Fibroblast of lung (primary cell): ENCODE measurements around the gene SPSB1. TPM values are rescaled to one million over a fixed set of nuclear protein-coding genes. Genes with fewer than 3 reads are reported as not detected.

ENCODE experiments used
- DNase-seq, 2 donors: peaks; one replicate each; pipeline versions ENCODE4 v3.0.0 to v3.0.0-alpha.2; 2010; ENCODE audit warnings: low read depth in 2 of 2
- H2AFZ ChIP-seq: 2 replicates; pipeline ENCODE4 v1.5.1; 2012; ENCODE audit warnings: low read length, control low read depth, inconsistent platforms
- H3K27ac ChIP-seq: 2 replicates; pipeline ENCODE4 v1.5.1; 2011; ENCODE audit warnings: low read length, control low read depth; ENCODE audit not compliant: insufficient read depth
- H3K27me3 ChIP-seq: 2 replicates; pipeline ENCODE4 v1.5.1; 2011; ENCODE audit warnings: mild to moderate bottlenecking, low read length; ENCODE audit not compliant: control insufficient read depth, insufficient read depth
- H3K36me3 ChIP-seq: 2 replicates; pipeline ENCODE4 v1.5.1; 2011; ENCODE audit warnings: low read length; ENCODE audit not compliant: control insufficient read depth, insufficient read depth
- H3K4me1 ChIP-seq: 2 replicates; pipeline ENCODE4 v1.5.1; 2011; ENCODE audit warnings: low read length; ENCODE audit not compliant: control insufficient read depth, insufficient read depth; ENCODE audit errors: extremely low read depth
- H3K4me2 ChIP-seq: 2 replicates; pipeline ENCODE4 v1.5.1; 2011; ENCODE audit warnings: low read length, control low read depth; ENCODE audit not compliant: insufficient read depth; ENCODE audit errors: extremely low read depth
- H3K4me3 ChIP-seq, 4 experiments: fragments of 200-600 bp in 1 of 4; sonication (generic) in 1 of 4; replicated peaks in 1 of 4; 2 replicates each; pipeline ENCODE4 v1.5.1; 2011 to 2016; ENCODE audit warnings: low read length in 4 of 4, low read depth in 3 of 4, mild to moderate bottlenecking in 3 of 4, control low read depth in 2 of 4, inconsistent platforms in 1 of 4, mixed read lengths in 1 of 4; ENCODE audit not compliant: insufficient read depth in 1 of 4; ENCODE audit errors: control extremely low read depth in 1 of 4
- H3K79me2 ChIP-seq: 2 replicates; pipeline ENCODE4 v1.5.1; 2012; ENCODE audit warnings: mild to moderate bottlenecking, low read length, inconsistent platforms; ENCODE audit not compliant: control insufficient read depth, insufficient read depth
- H3K9ac ChIP-seq: 2 replicates; pipeline ENCODE4 v1.5.1; 2011; ENCODE audit warnings: mild to moderate bottlenecking, low read length, control low read depth; ENCODE audit not compliant: insufficient read depth
- H3K9me3 ChIP-seq: 2 replicates; pipeline ENCODE4 v1.5.1; 2012; ENCODE audit warnings: low read depth, low read length; ENCODE audit not compliant: control insufficient read depth, insufficient read depth
- H4K20me1 ChIP-seq: 2 replicates; pipeline ENCODE4 v1.5.1; 2011; ENCODE audit warnings: low read length; ENCODE audit not compliant: control insufficient read depth, insufficient read depth; ENCODE audit errors: extremely low read depth
- EZH2 ChIP-seq: IDR thresholded peaks from 2 replicates; pipeline ENCODE4 v1.5.1; 2012; ENCODE audit warnings: low read length, control low read depth, mild to moderate bottlenecking; ENCODE audit errors: missing control alignments
- polyA plus RNA-seq, 2 donors: library from polyadenylated mRNA; depleted of rRNA in 1 of 2; stranded (reverse) in 1 of 2; unstranded in 1 of 2; fragments of >200 nt; gene quantifications; 2 replicates each; pipeline ENCODE4 v1.2.1, GENCODE V29; 2011 to 2012; ENCODE audit warnings: missing spikeins in 1 of 2
- total RNA-seq: library from RNA; depleted of rRNA; stranded (reverse); fragments of >200 nt; gene quantifications from 2 replicates; pipeline ENCODE4 v1.2.1, GENCODE V29; 2014
- TF ChIP-seq, protein P1 (sequence below), 2 donors: IDR thresholded peaks in 1 of 2; conservative IDR thresholded peaks in 1 of 2; 1 replicate in 1 of 2; 2 replicates in 1 of 2; pipeline ENCODE4 v1.5.1; 2011 to 2012; ENCODE audit warnings: low read length in 2 of 2, control low read depth in 1 of 2, inconsistent platforms in 1 of 2, low read depth in 1 of 2, mild to moderate bottlenecking in 1 of 2

SPSB1 gene
- total and polyA plus RNA-seq, 2 donors (not counting 1 experiment from before 2014, with no cell fraction given): 14.3 to 20.6 TPM

GRCh38 chr1:9331016-9331415 is 38.3 kb downstream of the SPSB1 start:
- Histone ChIP-seq H3K27me3 (no peaks in the 10 kb centered on the region), H3K9ac (no peak overlapping the region), H3K79me2 (peaks cover 72% of the 10 kb centered on the region), H4K20me1 (no peaks in the 10 kb centered on the region), H3K9me3 (no peaks in the 10 kb centered on the region), H3K4me3 (no peak overlapping the region), H2AFZ (no peak overlapping the region), H3K4me1 (peaks cover 7% of the 10 kb centered on the region), H3K4me2 (no peak overlapping the region), H3K27ac (no peak overlapping the region), H3K36me3 (no peaks in the 10 kb centered on the region)
- no peak for DNase-seq
- TF ChIP-seq, protein P1, sequence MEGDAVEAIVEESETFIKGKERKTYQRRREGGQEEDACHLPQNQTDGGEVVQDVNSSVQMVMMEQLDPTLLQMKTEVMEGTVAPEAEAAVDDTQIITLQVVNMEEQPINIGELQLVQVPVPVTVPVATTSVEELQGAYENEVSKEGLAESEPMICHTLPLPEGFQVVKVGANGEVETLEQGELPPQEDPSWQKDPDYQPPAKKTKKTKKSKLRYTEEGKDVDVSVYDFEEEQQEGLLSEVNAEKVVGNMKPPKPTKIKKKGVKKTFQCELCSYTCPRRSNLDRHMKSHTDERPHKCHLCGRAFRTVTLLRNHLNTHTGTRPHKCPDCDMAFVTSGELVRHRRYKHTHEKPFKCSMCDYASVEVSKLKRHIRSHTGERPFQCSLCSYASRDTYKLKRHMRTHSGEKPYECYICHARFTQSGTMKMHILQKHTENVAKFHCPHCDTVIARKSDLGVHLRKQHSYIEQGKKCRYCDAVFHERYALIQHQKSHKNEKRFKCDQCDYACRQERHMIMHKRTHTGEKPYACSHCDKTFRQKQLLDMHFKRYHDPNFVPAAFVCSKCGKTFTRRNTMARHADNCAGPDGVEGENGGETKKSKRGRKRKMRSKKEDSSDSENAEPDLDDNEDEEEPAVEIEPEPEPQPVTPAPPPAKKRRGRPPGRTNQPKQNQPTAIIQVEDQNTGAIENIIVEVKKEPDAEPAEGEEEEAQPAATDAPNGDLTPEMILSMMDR (conservative IDR thresholded peaks at IDR 0.05 in 1 of 2, IDR thresholded peaks at IDR 0.05 in 1 of 2; ENCODE audit: low read depth in 1 of 2, low read length in 2 of 2): no peak
- no peak for TF ChIP-seq EZH2

GRCh38 chr1:9331558-9332346 is 39.1 kb downstream of the SPSB1 start:
- Histone ChIP-seq H3K27me3 (no peaks in the 10 kb centered on the region), H3K9ac (no peak overlapping the region), H4K20me1 (no peaks in the 10 kb centered on the region), H3K79me2 (peaks cover 70% of the 10 kb centered on the region), H3K4me3 (no peak overlapping the region), H3K4me2 (no peak overlapping the region), H3K36me3 (peaks cover 2% of the 10 kb centered on the region), H3K27ac (no peak overlapping the region), H2AFZ (no peak overlapping the region), H3K9me3 (no peaks in the 10 kb centered on the region), H3K4me1 (peaks cover 2% of the 10 kb centered on the region)
- no peak for TF ChIP-seq EZH2
- TF ChIP-seq, protein P1 (conservative IDR thresholded peaks at IDR 0.05 in 1 of 2, IDR thresholded peaks at IDR 0.05 in 1 of 2; ENCODE audit: low read depth in 1 of 2, low read length in 2 of 2): no peak
- DNase-seq: peak in 1 of 2 donors; percentile 58

DNA sequence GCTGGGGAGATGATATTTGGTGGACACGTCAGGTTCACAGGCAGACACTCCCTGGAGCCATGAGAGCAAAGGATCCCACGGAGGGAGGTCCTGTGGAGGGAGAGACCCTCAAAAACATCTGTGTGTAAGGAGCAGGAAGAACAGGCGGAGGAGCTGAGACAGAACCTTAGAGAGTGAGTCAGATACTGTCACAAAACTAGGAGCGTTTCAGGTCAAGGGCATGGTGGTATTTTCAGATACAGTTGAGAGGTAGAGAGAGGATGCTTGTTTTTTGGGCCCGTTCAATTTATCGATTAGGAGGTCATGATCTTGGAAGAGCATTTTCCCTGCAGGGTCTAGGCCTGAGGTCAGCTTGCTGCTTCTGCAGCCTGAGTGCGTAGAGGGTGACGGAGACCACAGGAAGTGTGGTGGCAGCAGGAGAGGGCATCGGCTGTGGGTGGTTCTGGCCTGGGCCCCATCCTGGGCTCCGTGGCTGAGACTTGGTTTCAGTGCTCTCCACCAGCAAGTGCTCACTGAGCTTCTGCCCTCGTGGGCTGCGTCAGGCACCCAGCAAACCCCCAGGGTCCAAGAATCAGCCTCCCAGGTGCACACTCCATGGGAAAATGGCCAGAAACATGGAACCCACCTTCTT is 39.9 kb downstream of the SPSB1 start:
- Histone ChIP-seq H3K27ac (no peak overlapping the region), H3K9ac (no peak overlapping the region), H3K4me3 (no peak overlapping the region), H3K4me1 (no peaks in the 10 kb centered on the region), H3K27me3 (no peaks in the 10 kb centered on the region), H3K9me3 (no peaks in the 10 kb centered on the region), H3K79me2 (peaks cover 70% of the 10 kb centered on the region), H4K20me1 (no peaks in the 10 kb centered on the region), H2AFZ (no peak overlapping the region), H3K36me3 (peaks cover 2% of the 10 kb centered on the region), H3K4me2 (no peak overlapping the region)
- DNase-seq: no peak
- TF ChIP-seq, protein P1 (conservative IDR thresholded peaks at IDR 0.05 in 1 of 2, IDR thresholded peaks at IDR 0.05 in 1 of 2; ENCODE audit: low read depth in 1 of 2, low read length in 2 of 2): no peak
- no peak for TF ChIP-seq EZH2
